HCT116 (cell line): ENCODE data around the gene LCN15. TPM values are rescaled to one million over a fixed set of nuclear protein-coding genes. Genes with fewer than 3 reads are reported as not detected.

Source experiments
- ATAC-seq: fragments of 200-7000 bp; cut with Tn5 transposase; 2 replicates; pipeline ENCODE4 v1.9.1; 2020; ENCODE audit warnings: mild to moderate bottlenecking, moderate library complexity
- BruUV-seq: library from RNA; stranded (reverse); fragments of 400-500 nt; replicated peaks from 2 replicates; lab custom pipeline; 2021; lab: Mats Ljungman, UMichigan
- CTCF ChIA-PET: fragments of 300-600 bp; sonication (Branson Sonifier 250); formaldehyde crosslinking; loops from one replicate; lab custom pipeline; 2021; ENCODE audit warnings: antibody characterized with exemption; lab: Charles Lee
- POLR2A ChIA-PET: fragments of 300-600, 350-600 bp; sonication (Branson Sonifier 250); formaldehyde crosslinking; loops from one replicate; lab custom pipeline; 2021; ENCODE audit warnings: antibody characterized with exemption; lab: Charles Lee
- RAD21 ChIA-PET, 2 experiments: fragments of 300-600 bp; sonication (Branson Sonifier 250); formaldehyde crosslinking; loops; one replicate each; lab custom pipeline; 2023; ENCODE audit warnings: low total read pairs in 2 of 2; ENCODE audit not compliant: uncharacterized antibody in 2 of 2, unreplicated experiment in 2 of 2, low non-redundant PET in 1 of 2; lab: Charles Lee
- DNase-seq: peaks from one replicate; pipeline ENCODE4 v3.0.0-alpha.2; 2010; ENCODE audit warnings: low read depth, low spot score
- H2AFZ ChIP-seq: fragments of 200-600 bp; shearing (Covaris generic), sonication (generic); 2 replicates; pipeline ENCODE4 v1.6.1; 2017; ENCODE audit warnings: low read depth, mixed run types, mixed read lengths, antibody characterized with exemption, low read length; ENCODE audit not compliant: poor library complexity, severe bottlenecking
- H3K27ac ChIP-seq: 2 replicates; pipeline ENCODE4 v1.5.1; 2012; ENCODE audit warnings: low read depth, low read length
- H3K27me3 ChIP-seq: fragments of 200-600 bp; sonication (generic); 2 replicates; pipeline ENCODE4 v1.6.1; 2016; ENCODE audit warnings: mixed run types, low read length, mixed read lengths; ENCODE audit not compliant: insufficient read depth
- H3K36me3 ChIP-seq, 2 experiments: fragments of 200-500 bp in 1 of 2; fragments of 200-600 bp in 1 of 2; sonication (Bioruptor generic) in 1 of 2; sonication (generic) in 1 of 2; 2 replicates each; pipeline versions ENCODE4 v1.5.1 to v1.6.1; 2014 to 2016; ENCODE audit warnings: low read length in 2 of 2, inconsistent platforms in 1 of 2, mixed read lengths in 1 of 2, mixed run types in 1 of 2; ENCODE audit not compliant: insufficient read depth in 2 of 2, control insufficient read depth in 1 of 2
- H3K4me1 ChIP-seq, 2 experiments: fragments of 200-600 bp in 1 of 2; sonication (generic) in 1 of 2; 2 replicates each; pipeline versions ENCODE4 v1.5.1 to v1.6.1; 2012 to 2017; ENCODE audit warnings: low read length in 2 of 2, inconsistent platforms in 1 of 2, mild to moderate bottlenecking in 1 of 2, mixed read lengths in 1 of 2, mixed run types in 1 of 2, moderate library complexity in 1 of 2; ENCODE audit not compliant: insufficient read depth in 2 of 2, control insufficient read depth in 1 of 2
- H3K4me2 ChIP-seq: fragments of 200-600 bp; sonication (generic); 2 replicates; pipeline ENCODE4 v1.6.1; 2017; ENCODE audit warnings: mixed run types, low read length, mixed read lengths
- H3K4me3 ChIP-seq, 2 experiments: fragments of 200-600 bp in 1 of 2; sonication (generic) in 1 of 2; replicated peaks in 1 of 2; 2 replicates each; pipeline ENCODE4 v1.5.1; 2011 to 2016; ENCODE audit warnings: low read length in 2 of 2, control low read depth in 1 of 2, low read depth in 1 of 2, mild to moderate bottlenecking in 1 of 2, mixed read lengths in 1 of 2, mixed run types in 1 of 2
- H3K79me2 ChIP-seq: fragments of 200-600 bp; sonication (generic); 2 replicates; pipeline ENCODE4 v1.6.1; 2017; ENCODE audit warnings: mild to moderate bottlenecking, mixed run types, low read length, moderate library complexity, mixed read lengths; ENCODE audit not compliant: insufficient read depth
- H3K9ac ChIP-seq: fragments of 200-600 bp; sonication (generic); 2 replicates; pipeline ENCODE4 v1.6.1; 2016; ENCODE audit warnings: low read length, mixed read lengths
- H3K9me2 ChIP-seq: fragments of 200-600 bp; sonication (generic), shearing (Covaris generic); 2 replicates; pipeline ENCODE4 v1.6.1; 2017; ENCODE audit warnings: mixed run types, mild to moderate bottlenecking, moderate library complexity; ENCODE audit not compliant: insufficient read depth
- H3K9me3 ChIP-seq, 2 experiments: fragments of 200-500 bp in 1 of 2; fragments of 200-600 bp in 1 of 2; sonication (Bioruptor generic) in 1 of 2; sonication (generic) in 1 of 2; 2 replicates each; pipeline ENCODE4 v1.6.1; 2014 to 2017; ENCODE audit warnings: low read length in 2 of 2, mixed read lengths in 2 of 2, inconsistent platforms in 1 of 2, low read depth in 1 of 2, mild to moderate bottlenecking in 1 of 2, mixed run types in 1 of 2, moderate library complexity in 1 of 2; ENCODE audit not compliant: control insufficient read depth in 1 of 2, insufficient read depth in 1 of 2
- H4K20me1 ChIP-seq: fragments of 200-600 bp; sonication (generic), shearing (Covaris generic); 2 replicates; pipeline ENCODE4 v1.6.1; 2017; ENCODE audit warnings: mixed run types, mild to moderate bottlenecking, moderate library complexity; ENCODE audit not compliant: insufficient read depth
- CBX3 ChIP-seq: IDR thresholded peaks from 2 replicates; pipeline ENCODE4 v1.6.1; 2012; ENCODE audit warnings: low read depth
- CEBPB ChIP-seq: IDR thresholded peaks from 2 replicates; pipeline ENCODE4 v1.6.1; 2012; ENCODE audit warnings: low read depth
- ELF1 ChIP-seq: IDR thresholded peaks from 2 replicates; pipeline ENCODE4 v1.6.1; 2012; ENCODE audit warnings: low read depth, borderline replicate concordance
- EZH2 ChIP-seq: fragments of 200-600 bp; sonication (generic); IDR thresholded peaks from 2 replicates; pipeline ENCODE4 v1.6.1; 2017; ENCODE audit warnings: antibody characterized with exemption, mixed run types
- EZH2phosphoT487 ChIP-seq: fragments of 200-600 bp; IDR thresholded peaks from 2 replicates; pipeline ENCODE4 v1.6.1; 2018; ENCODE audit warnings: antibody characterized with exemption, borderline replicate concordance
- FOSL1 ChIP-seq: IDR thresholded peaks from 2 replicates; pipeline ENCODE4 v1.6.1; 2012; ENCODE audit warnings: low read depth
- JUND ChIP-seq: IDR thresholded peaks from 2 replicates; pipeline ENCODE4 v1.6.1; 2012
- POLR2A ChIP-seq: IDR thresholded peaks from 2 replicates; pipeline ENCODE4 v1.7.0; 2011; ENCODE audit warnings: borderline replicate concordance; ENCODE audit not compliant: insufficient read depth, insufficient read length; ENCODE audit errors: extremely low read depth
- RAD21 ChIP-seq: IDR thresholded peaks from 2 replicates; pipeline ENCODE4 v1.6.1; 2012; ENCODE audit warnings: low read depth, mild to moderate bottlenecking
- SP1 ChIP-seq: IDR thresholded peaks from 2 replicates; pipeline ENCODE4 v1.6.1; 2012; ENCODE audit warnings: low read depth
- SRF ChIP-seq: IDR thresholded peaks from 2 replicates; pipeline ENCODE4 v1.6.1; 2012; ENCODE audit warnings: low read depth
- ZFX ChIP-seq: fragments of 450-650 bp; IDR thresholded peaks from 2 replicates; pipeline ENCODE4 v1.6.1; 2017
- ZNF274 ChIP-seq: fragments of 200-500 bp; sonication (Bioruptor generic); IDR thresholded peaks from 2 replicates; pipeline ENCODE4 v1.6.1; 2014; ENCODE audit warnings: mild to moderate bottlenecking, low read depth, low read length, inconsistent platforms
- intact Hi-C: fragments of 100-400 bp; cut with micrococcal nuclease; formaldehyde crosslinking; loops from 2 replicates; pipeline ENCODE4 v1.10.0; 2022
- total RNA-seq: library from RNA; stranded (reverse); gene quantifications from one replicate; pipeline ENCODE4 v1.2.1, GENCODE V29; 2021; ENCODE audit not compliant: unreplicated experiment
- TF ChIP-seq, protein P1 (sequence below), 3 experiments: fragments of 200-600 bp in 1 of 3; sonication (generic) in 1 of 3; IDR thresholded peaks in 2 of 3; conservative IDR thresholded peaks in 1 of 3; 2 replicates each; pipeline ENCODE4 v1.5.1; 2012 to 2017; ENCODE audit warnings: low read depth in 2 of 3, low read length in 2 of 3, antibody characterized with exemption in 1 of 3, borderline replicate concordance in 1 of 3, control low read depth in 1 of 3, mild to moderate bottlenecking in 1 of 3, mixed read lengths in 1 of 3, mixed run types in 1 of 3, moderate library complexity in 1 of 3; ENCODE audit not compliant: insufficient read depth in 1 of 3
- TF ChIP-seq, protein P2 (sequence below): IDR thresholded peaks from 2 replicates; pipeline ENCODE4 v1.6.1; 2012; ENCODE audit warnings: low read depth

Gene LCN15
- total RNA-seq, 1 experiment from 2014 or later, result 0.76 TPM

DNA sequence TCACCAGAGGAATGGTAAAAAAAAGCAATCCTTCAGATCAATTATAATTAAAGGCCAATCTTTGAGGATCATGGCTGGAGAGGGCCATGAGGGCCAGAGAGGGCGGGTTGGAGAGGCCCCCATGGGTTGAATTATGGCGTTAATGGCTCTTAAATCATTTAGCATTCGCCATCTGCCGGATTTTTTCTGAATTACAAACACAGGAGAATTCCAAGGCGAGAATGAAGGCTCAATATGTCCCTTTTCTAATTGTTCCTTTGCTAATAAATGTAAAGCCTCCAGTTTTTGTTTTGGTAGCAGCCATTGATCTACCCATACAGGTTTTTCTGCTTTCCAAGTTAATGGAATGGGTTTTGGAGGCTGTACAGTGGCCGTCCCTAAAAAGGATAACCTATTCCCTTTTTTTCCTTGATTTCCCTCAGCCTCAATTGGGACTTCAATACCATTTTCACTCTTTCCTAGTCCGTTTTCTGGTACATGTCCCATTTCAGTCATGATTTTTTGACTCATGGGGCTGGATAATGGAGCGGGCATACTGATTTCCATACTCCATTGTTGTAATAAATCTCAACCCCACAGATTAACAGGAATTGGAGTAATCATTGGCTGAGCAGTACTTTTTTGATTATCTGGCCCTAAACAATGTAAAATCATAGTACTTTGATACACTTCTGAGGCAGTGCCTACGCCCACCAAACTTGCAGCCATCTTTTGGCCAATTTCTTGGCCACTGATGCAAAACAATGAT is 20.1 kb upstream of the LCN15 start:
- H3K9ac ChIP-seq, result no peak overlapping the region
- intact Hi-C loops, result loop anchor here (1.0 to 10.0 kb wide), 2 partner anchors 26 to 440 kb away; partner anchors contain the start of genes CYSRT1, LCN8, RNF208 and RNF224
- peaks cover 4 to 18% of the 10 kb centered on the region in 2 experiments; a peak in 3 of 4 replicates for H3K4me1 ChIP-seq
- no peak overlapping the region for H3K4me3 ChIP-seq
- H4K20me1 ChIP-seq, result no peaks in the 10 kb centered on the region
- H3K27me3 ChIP-seq, result no peaks in the 10 kb centered on the region
- H3K79me2 ChIP-seq, result no peaks in the 10 kb centered on the region
- no peaks in the 10 kb centered on the region for H3K36me3 ChIP-seq
- ChIA-PET CTCF (interaction anchor here (0.8 to 1.0 kb wide), 2 partner anchors 26 to 251 kb away, joined by 3 read pairs; partner anchors contain the start of gene LCN8), POLR2A (no interaction called here), RAD21 (no interaction called here)
- no peaks in the 10 kb centered on the region for H3K9me2 ChIP-seq
- peak; percentile 52 for DNase-seq
- no peak overlapping the region for H3K27ac ChIP-seq
- no peak overlapping the region for H3K4me2 ChIP-seq
- ATAC-seq, result peak; percentile 68
- H3K9me3 ChIP-seq, result no peaks in the 10 kb centered on the region
- no TSS peak for BruUV-seq
- H2AFZ ChIP-seq, result peak overlapping the region; percentile 94
- TF ChIP-seq, protein P1, sequence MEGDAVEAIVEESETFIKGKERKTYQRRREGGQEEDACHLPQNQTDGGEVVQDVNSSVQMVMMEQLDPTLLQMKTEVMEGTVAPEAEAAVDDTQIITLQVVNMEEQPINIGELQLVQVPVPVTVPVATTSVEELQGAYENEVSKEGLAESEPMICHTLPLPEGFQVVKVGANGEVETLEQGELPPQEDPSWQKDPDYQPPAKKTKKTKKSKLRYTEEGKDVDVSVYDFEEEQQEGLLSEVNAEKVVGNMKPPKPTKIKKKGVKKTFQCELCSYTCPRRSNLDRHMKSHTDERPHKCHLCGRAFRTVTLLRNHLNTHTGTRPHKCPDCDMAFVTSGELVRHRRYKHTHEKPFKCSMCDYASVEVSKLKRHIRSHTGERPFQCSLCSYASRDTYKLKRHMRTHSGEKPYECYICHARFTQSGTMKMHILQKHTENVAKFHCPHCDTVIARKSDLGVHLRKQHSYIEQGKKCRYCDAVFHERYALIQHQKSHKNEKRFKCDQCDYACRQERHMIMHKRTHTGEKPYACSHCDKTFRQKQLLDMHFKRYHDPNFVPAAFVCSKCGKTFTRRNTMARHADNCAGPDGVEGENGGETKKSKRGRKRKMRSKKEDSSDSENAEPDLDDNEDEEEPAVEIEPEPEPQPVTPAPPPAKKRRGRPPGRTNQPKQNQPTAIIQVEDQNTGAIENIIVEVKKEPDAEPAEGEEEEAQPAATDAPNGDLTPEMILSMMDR (IDR thresholded peaks at IDR 0.05 in 2 of 3, conservative IDR thresholded peaks at IDR 0.05 in 1 of 3; ENCODE audit: borderline replicate concordance in 1 of 3, insufficient read depth in 1 of 3, low read depth in 2 of 3, low read length in 2 of 3), result peak in 2 of 3 experiments; percentile 26 to 51; a peak in 3 of 6 replicates
- TF ChIP-seq EZH2phosphoT487, result no peak
- no peak for TF ChIP-seq ELF1
- TF ChIP-seq SP1, result no peak
- TF ChIP-seq FOSL1, result no peak
- TF ChIP-seq, all 23 proteins: peak for 1

DNA sequence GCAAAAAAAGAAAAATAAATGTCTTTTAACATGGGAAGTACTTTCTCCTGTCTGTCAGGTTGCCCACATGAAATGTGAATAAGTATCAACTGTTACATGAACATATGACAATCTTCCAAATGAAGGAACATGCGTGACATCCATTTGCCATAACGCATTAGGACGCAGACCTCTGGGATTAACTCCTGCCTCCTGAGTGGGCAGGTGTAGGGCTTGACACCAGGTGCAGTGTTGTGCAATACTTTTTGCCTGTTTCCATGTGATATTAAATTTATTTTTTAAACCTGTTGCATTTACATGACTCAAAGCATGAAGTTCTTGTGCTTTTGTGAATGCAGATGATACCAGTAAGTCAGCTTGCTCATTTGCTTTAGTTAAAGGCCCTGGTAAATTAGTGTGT is 18.1 kb upstream of the LCN15 start:
- Histone ChIP-seq H3K36me3 (no peaks in the 10 kb centered on the region), H3K27me3 (no peaks in the 10 kb centered on the region), H3K4me3 (no peak overlapping the region), H3K79me2 (no peaks in the 10 kb centered on the region), H3K4me1 (peaks cover 2 to 10% of the 10 kb centered on the region in 2 experiments; a peak in 2 of 4 replicates), H3K4me2 (no peak overlapping the region), H3K9me3 (no peaks in the 10 kb centered on the region), H3K9me2 (no peaks in the 10 kb centered on the region), H3K27ac (no peak overlapping the region), H3K9ac (no peak overlapping the region), H4K20me1 (no peaks in the 10 kb centered on the region), H2AFZ (no peak overlapping the region)
- BruUV-seq, result no TSS peak
- ChIA-PET CTCF (no interaction called here), RAD21 (no interaction called here), POLR2A (no interaction called here)
- ATAC-seq (no peak), DNase-seq (no peak)
- intact Hi-C loops, result loop anchor here (10.0 kb wide), 1 partner anchor 442 kb away; the partner anchor contains the start of genes CYSRT1, RNF208 and RNF224
- TF ChIP-seq EZH2phosphoT487 (no peak), JUND (no peak), ZNF274 (no peak), RAD21 (no peak), CBX3 (no peak), EZH2 (no peak), SRF (no peak), ZFX (no peak), CEBPB (no peak), ELF1 (no peak), POLR2A (no peak)
- TF ChIP-seq, protein P2, sequence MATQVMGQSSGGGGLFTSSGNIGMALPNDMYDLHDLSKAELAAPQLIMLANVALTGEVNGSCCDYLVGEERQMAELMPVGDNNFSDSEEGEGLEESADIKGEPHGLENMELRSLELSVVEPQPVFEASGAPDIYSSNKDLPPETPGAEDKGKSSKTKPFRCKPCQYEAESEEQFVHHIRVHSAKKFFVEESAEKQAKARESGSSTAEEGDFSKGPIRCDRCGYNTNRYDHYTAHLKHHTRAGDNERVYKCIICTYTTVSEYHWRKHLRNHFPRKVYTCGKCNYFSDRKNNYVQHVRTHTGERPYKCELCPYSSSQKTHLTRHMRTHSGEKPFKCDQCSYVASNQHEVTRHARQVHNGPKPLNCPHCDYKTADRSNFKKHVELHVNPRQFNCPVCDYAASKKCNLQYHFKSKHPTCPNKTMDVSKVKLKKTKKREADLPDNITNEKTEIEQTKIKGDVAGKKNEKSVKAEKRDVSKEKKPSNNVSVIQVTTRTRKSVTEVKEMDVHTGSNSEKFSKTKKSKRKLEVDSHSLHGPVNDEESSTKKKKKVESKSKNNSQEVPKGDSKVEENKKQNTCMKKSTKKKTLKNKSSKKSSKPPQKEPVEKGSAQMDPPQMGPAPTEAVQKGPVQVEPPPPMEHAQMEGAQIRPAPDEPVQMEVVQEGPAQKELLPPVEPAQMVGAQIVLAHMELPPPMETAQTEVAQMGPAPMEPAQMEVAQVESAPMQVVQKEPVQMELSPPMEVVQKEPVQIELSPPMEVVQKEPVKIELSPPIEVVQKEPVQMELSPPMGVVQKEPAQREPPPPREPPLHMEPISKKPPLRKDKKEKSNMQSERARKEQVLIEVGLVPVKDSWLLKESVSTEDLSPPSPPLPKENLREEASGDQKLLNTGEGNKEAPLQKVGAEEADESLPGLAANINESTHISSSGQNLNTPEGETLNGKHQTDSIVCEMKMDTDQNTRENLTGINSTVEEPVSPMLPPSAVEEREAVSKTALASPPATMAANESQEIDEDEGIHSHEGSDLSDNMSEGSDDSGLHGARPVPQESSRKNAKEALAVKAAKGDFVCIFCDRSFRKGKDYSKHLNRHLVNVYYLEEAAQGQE, result no peak
